CD4-positive, alpha-beta T cell treated with Interleukin-1 beta for 1 hour (primary cell): ENCODE results near the gene PITPNM2.
A peak's percentile ranks its signal among the peaks of the same experiment; 100 is the strongest.

Experiments used
- DNase-seq, 2 donors: peaks; one replicate each; pipeline ENCODE4 v3.0.0-alpha.2; 2020 to 2022

The PITPNM2 gene

GRCh38 chr12:123142921-123143735, 7.8 kb downstream of the PITPNM2 start:
- peak in 1 of 2 donors; percentile 28 for DNase-seq

GRCh38 chr12:123142518-123142840, 8.4 kb downstream of the PITPNM2 start:
- no peak for DNase-seq

- DNase-seq = no peak
Measured at GRCh38 chr12:123141615-123142517, 9.0 kb downstream of the PITPNM2 start.

GRCh38 chr12:123140676-123141614, 9.9 kb downstream of the PITPNM2 start:
- no peak for DNase-seq

- no peak for DNase-seq
Measured at GRCh38 chr12:123139926-123140675, 10.8 kb downstream of the PITPNM2 start.

GRCh38 chr12:123135688-123136087, 15.2 kb downstream of the PITPNM2 start:
- DNase-seq = no peak

- DNase-seq = no peak
Measured at GRCh38 chr12:123134826-123135225, 16.1 kb downstream of the PITPNM2 start.

- no peak for DNase-seq
Measured at GRCh38 chr12:123134271-123134671, 16.6 kb downstream of the PITPNM2 start.

- DNase-seq = no peak
Measured at GRCh38 chr12:123133701-123134100, 17.2 kb downstream of the PITPNM2 start.

GRCh38 chr12:123132951-123133619, 17.8 kb downstream of the PITPNM2 start:
- DNase-seq = no peak

- DNase-seq = peak; percentile 47 to 68
Measured at GRCh38 chr12:123131879-123132402, 18.9 kb downstream of the PITPNM2 start.

- DNase-seq = no peak
Measured at GRCh38 chr12:123131291-123131832, 19.5 kb downstream of the PITPNM2 start.

GRCh38 chr12:123129621-123130020, 21.3 kb downstream of the PITPNM2 start:
- no peak for DNase-seq

- no peak for DNase-seq
Measured at GRCh38 chr12:123127182-123127495, 23.8 kb downstream of the PITPNM2 start.

GRCh38 chr12:123126294-123127181, 24.4 kb downstream of the PITPNM2 start:
- DNase-seq = no peak

- DNase-seq = no peak
Measured at GRCh38 chr12:123122626-123123025, 28.3 kb downstream of the PITPNM2 start.

- DNase-seq = no peak
Measured at GRCh38 chr12:123121670-123122069, 29.2 kb downstream of the PITPNM2 start.

GRCh38 chr12:123120452-123121166, 30.3 kb downstream of the PITPNM2 start:
- peak in 1 of 2 donors; percentile 26 for DNase-seq

- DNase-seq = peak; percentile 30 to 42
Measured at GRCh38 chr12:123119808-123120207, 31.1 kb downstream of the PITPNM2 start.
